DMS114 treated with DMSO at 0.1 percent for 48 hours (cell line): ENCODE data around the gene FBLN7.

Source experiments
- DNase-seq: peaks from one replicate; lab custom pipeline; 2025; ENCODE audit not compliant: unreplicated experiment; lab: John Stamatoyannopoulos, UW

The FBLN7 gene

GRCh38 chr2:112140899-112141625, 2.9 kb downstream of the FBLN7 start:
- no peak for DNase-seq

GRCh38 chr2:112141626-112142007, 3.4 kb downstream of the FBLN7 start:
- DNase-seq, result no peak

DNA sequence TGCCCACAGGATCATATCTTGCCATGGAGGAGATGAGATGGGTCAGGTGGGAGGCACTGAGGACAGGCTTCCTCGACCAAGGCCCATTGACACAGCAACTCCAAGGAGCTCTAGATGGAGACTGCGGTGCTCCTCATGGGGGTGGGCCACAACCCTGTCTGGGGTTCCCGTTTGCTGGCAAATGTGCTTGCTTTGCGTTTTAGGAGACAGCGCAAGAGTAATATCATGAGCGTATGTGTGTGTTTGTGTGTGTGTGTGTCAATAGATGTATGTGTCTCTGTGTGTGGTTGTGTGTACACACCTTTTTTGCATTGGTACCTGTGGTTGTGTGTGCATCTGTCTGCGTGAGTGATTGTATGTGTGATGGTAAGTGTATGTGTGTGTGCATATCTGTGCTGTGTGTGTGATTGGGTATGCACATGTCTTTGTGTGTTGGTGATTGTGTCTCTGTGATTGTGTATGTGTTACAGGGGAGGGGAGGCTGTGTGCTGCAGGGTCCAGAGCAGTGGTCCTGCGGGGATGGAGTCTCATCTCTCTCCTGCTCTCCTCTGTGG, 4.4 kb downstream of the FBLN7 start:
- no peak for DNase-seq

DNA sequence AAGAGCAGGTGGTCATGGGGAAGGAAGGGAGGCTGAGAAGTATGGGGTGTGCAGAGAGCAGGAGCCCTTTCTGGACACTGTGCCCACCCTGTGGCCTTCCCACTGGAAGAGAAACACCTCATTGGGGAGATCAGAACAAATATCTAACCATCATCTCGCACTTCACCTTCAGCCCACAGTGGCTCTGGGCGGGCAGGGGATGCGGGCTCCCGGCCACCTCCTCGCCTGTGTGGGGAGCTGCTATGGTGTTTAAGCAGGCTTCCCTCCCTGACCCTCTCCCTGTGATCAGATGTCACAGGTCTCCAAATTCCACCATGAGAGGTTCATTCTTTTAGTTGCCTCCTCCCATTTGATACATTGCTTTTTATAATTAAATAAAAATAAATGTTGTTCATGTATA, 5.0 kb downstream of the FBLN7 start:
- DNase-seq, result no peak

DNA sequence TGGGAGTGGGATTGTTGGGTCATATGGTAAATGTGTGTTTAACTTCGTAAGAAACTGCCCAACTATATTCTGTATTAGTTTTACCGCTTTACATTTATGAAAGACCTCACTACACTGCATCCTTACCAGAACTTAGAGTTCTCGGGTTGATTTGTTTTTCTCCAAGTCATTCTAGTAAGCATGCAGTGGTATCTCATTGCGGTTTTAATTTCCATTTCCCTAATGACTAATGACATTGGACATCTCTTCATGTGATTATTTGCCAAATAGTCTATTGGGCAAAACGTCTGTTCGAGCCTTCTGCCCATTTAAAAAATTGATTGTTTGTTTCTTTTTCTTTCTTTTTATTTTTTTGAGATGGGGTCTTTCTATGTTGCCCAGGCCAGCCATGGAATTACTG, 6.8 kb downstream of the FBLN7 start:
- DNase-seq, result no peak

GRCh38 chr2:112147382-112148168, 9.4 kb downstream of the FBLN7 start:
- no peak for DNase-seq

DNA sequence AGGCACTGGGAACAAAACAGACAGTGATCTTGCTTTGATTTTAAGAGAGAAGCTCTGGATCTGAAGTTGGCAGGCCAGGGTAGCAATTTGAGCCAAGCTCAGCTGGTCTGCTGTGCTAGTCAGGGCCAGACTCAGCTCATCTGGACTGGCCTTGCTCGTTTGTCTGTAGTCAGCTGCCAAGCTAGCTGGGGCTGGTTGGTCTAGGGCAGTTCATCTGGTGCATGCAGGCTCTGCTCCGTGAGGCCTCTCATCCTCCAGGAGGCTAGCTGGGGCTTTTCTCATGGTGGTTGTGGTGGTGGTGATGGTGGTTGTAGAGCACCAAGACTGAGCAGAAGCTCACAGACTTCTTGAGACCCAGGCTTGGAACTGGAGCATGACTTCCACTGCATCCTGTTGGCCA, 10.3 kb downstream of the FBLN7 start:
- DNase-seq, result no peak

DNA sequence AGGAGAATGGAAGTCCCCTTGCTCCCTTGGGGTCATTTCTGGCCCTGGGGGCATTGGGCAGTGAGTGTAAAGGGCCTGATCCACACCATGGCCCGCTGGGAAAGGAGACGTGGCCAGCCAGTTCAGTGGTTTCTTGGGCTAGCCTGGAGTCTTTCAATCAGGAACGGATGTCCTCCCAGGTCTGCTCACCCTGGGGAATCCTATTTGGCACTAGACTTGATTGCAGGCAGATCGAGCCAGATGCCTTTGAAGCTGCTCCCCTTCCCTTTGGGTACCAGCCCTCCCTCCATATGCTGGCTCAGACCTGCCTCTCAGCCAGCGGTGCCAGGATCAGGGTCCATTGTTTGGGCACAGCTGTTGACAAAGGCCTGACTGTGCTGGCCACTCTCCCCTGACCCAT, 11.0 kb downstream of the FBLN7 start:
- DNase-seq, result no peak

DNA sequence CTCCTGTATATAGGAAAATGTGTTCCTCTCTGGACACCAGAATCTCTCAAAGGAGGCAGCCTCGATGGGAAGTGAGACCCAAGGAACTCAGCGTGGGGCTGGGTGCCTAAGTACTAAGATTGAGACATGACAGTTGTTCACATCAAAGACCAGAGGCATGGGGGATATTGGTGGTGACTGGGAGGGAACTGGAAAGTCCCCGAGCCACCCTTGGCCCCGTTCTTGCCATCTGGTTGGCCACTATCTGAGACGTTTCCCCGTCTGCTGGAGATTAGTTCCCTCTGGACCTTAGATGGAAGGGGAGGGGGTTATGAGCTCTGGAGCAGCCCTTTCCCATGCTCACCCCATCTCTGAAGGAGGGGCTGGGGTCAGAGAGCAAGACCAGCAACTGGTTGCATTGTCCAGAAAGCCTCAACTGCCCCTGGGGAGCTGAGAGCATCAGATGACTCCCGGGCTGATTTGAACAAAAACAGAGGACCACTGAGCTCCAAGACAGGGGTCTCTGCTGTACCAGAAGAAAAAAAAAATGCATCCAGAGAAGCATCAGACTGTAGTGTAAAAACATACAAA, 11.8 kb downstream of the FBLN7 start:
- no peak for DNase-seq

DNA sequence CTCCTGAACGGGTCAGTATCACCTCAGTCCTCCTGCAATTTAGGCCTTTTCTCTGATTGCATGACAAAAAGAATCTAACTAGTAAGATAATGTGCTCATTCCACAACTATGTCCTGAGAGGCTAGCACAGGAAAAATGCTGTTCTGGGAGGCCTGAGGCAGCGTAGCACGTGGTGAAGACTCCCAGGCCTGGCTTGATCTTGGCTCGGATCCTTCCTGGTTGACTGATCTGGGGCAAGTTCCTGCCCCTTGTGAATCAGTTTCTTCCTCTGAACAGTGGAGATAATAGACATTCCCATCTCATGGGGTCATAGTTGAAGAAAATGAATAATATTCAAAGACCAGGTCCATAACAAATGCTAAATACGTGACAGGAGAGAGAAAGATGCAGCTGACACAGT, 12.3 kb downstream of the FBLN7 start:
- DNase-seq, result no peak

DNA sequence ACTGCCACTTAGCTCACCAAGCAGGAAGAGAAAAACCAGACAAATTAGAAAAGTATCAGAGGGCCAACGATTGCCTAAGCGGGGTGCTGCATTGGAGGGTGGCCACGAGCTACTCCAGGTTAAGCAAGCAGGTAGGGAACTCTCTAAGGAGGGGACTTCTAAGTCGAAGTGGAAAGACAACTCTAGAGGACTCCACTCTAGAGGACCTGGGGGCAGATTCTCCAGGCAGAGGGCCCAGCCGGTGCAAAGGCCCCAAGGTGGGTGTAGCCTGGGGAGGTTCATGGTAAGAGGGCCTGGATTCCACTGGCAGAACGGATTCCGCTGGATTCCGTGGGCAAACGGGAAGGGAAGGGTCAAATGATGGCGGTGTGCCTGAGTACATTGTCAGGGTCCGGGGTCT, 12.7 kb downstream of the FBLN7 start:
- DNase-seq, result no peak

DNA sequence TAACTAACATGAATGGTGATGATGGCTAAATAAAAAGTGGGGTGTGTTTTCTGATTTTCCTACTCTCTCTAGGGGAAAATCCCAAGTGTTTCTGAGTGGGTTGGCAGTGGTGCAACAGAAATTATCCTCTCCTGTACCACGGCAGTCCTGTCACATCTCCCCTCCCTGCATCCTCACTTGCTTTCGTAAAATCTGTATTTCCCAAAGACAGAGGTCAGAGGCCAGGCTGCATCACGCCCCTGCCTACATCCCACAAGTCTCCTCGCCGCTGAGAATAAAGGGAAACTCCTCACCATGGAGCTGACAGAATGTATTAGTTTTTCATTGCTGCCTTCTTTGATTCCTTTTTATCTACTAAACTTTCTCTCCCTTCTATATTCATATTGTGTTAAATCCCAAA, 13.1 kb downstream of the FBLN7 start:
- no peak for DNase-seq

- no peak for DNase-seq
Observed at GRCh38 chr2:112151701-112152440, 13.7 kb downstream of the FBLN7 start.

- DNase-seq, result no peak
Observed at GRCh38 chr2:112152476-112153178, 14.4 kb downstream of the FBLN7 start.

- no peak for DNase-seq
Observed at GRCh38 chr2:112153179-112153490, 14.9 kb downstream of the FBLN7 start.

DNA sequence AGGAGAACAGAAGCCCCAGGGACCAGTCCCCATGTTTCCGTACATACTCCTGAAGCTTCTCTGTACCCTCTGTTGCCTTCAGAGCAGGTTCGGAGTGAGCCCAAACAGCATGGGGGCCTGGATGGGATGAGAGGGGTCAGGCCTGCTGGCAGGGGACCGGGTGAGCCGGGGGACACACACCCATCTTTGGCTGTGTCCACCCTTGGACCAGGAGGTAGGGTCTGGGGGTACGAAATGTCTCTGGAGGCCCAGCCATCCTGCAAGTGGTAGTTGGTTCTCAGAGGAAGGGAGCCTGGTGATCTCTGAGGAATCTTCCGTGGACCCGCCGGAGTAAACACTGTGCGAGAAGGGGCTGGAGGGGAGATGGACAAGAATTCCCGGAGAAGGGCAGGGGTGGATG, 15.3 kb downstream of the FBLN7 start:
- no peak for DNase-seq

DNA sequence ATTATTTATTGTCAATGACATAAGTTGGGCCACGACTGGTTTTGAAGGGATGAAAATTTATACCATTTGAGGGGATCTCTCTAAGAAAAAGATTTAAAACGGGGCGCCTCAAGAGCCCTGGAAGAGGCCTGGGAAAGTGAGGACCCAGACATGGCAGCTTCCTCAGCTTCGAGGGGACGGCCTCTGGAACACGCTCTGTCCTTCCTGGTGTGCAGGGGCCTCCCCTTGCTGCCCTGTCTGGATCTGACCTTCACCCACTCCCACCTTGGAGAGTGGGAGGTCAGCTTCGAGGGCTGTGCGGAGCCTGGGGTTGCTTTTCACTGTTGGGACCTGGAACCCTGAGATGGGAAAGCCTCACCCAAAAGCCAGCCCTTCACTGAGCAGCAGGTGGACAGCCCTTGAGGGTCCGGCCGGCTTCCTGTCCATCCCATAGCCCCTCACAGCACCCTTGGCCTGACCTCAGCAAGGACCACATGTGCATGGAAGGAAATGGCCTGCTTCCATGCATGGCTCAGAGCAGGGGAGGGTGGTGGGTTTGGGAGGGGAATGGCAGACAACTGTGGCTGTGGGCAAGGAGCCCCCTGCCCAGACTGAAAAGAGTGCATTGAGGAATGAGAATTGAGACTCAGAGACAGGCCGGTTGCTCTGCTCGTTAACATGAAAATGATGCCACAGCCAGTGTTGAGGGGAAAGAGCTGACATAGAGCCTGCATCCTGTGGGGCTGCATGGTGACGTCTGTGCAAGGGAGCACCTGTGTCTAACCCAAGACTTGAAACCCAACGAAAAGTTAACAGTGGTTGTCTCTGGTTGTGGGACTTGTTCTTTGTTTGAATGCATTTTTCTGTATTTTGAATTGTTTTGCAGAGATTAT, 16.3 kb downstream of the FBLN7 start:
- no peak for DNase-seq

- no peak for DNase-seq
Observed at GRCh38 chr2:112155331-112156151, 17.4 kb downstream of the FBLN7 start.
